Ovary (tissue), 9 donors: ENCODE data around the gene GABRG3. TPM values are rescaled to one million over a fixed set of nuclear protein-coding genes. Genes with fewer than 3 reads are reported as not detected.

Experiments used
- DNase-seq, 5 donors: peaks; one replicate each; pipeline ENCODE4 v3.0.0-alpha.2; 2019 to 2020
- H3K27ac ChIP-seq, 2 donors: fragments of 200-600 bp; one replicate each; pipeline versions ENCODE4 v1.5.1 to v1.8.0; 2019 to 2022
- H3K27me3 ChIP-seq: fragments of 200-600 bp; one replicate; pipeline ENCODE4 v1.8.0; 2022
- H3K36me3 ChIP-seq: fragments of 200-600 bp; sonication (generic); one replicate; pipeline ENCODE4 v1.5.1; 2019
- H3K4me1 ChIP-seq: one replicate; pipeline ENCODE4 v1.8.1; 2013; ENCODE audit warnings: mild to moderate bottlenecking, moderate library complexity; ENCODE audit not compliant: insufficient read depth
- H3K4me3 ChIP-seq: fragments of 200-600 bp; sonication (generic); one replicate; pipeline ENCODE4 v1.5.1; 2017
- H3K9me3 ChIP-seq, 2 donors: fragments of 200-600 bp in 1 of 2; sonication (generic) in 1 of 2; one replicate each; pipeline versions ENCODE4 v1.5.1 to v1.8.1; 2013 to 2019; ENCODE audit warnings: mild to moderate bottlenecking in 1 of 2, moderate library complexity in 1 of 2
- CTCF ChIP-seq, 3 donors: fragments of 450-650 bp in 2 of 3; fragments of 200-600 bp in 1 of 3; IDR thresholded peaks; one replicate each; pipeline versions ENCODE4 v1.5.1 to v1.8.0; 2016 to 2022; ENCODE audit warnings: antibody characterized with exemption in 3 of 3, mild to moderate bottlenecking in 1 of 3
- EP300 ChIP-seq: sonication (generic); formaldehyde crosslinking; IDR thresholded peaks from one replicate; pipeline ENCODE4 v1.6.1; 2017; ENCODE audit warnings: antibody characterized with exemption
- POLR2A ChIP-seq: fragments of 450-650 bp; IDR thresholded peaks from one replicate; pipeline ENCODE4 v1.6.1; 2017; ENCODE audit warnings: antibody characterized with exemption, mild to moderate bottlenecking, moderate library complexity
- WGBS, 3 donors: extraction: QIAGEN DNeasy Blood & Tissue Kit in 1 of 3; methylation state at CpG; one replicate each; pipeline versions ENCODE4 v1.1.5 to v1.1.7; 2013 to 2017; 5-methylcytosine and 5-hydroxymethylcytosine counted together
- intact Hi-C, 4 donors: fragments of 100-400 bp; cut with DNase I; formaldehyde crosslinking; loops; one replicate each; pipeline versions ENCODE4 v1.11.0 to v1.15.1; 2022 to 2023
- polyA plus RNA-seq, 2 donors: library from polyadenylated mRNA; stranded (reverse); fragments of 200-250 nt in 1 of 2; fragments of 350-450 nt in 1 of 2; fragmentation: Illumina TruSeq in 1 of 2; extraction: RNeasy Lipid Tissue Mini Kit (QIAGEN cat#74804) in 1 of 2; gene quantifications; one replicate each; pipeline ENCODE4 v1.2.3, GENCODE V29; 2013 to 2014
- total RNA-seq, 7 donors: library from RNA; depleted of rRNA in 2 of 7; stranded (reverse); fragments of >200 nt in 2 of 7; fragmentation: NEBNext Ultra II Directional in 3 of 7; extraction: Animal tissue kit (Norgen Biotek cat#: 25700) in 3 of 7; gene quantifications; one replicate each; pipeline versions ENCODE4 v1.1.0 to v1.2.4, GENCODE V29; 2016 to 2023
- donor health status: DM: no; HTN: no; CAD: no; lungs with moderate emphysema.
- donor health status: DM: no; HTN: no; CAD: no.
- donor health status: Bipolar disorder and iron deficiency.
- donor health status: DM: yes; HTN: yes; CAD: no.
- donor health status: DM: no; HTN: no; CAD: no.
- donor health status: DM: yes; HTN: yes; CAD: no.

The GABRG3 gene
- total and polyA plus RNA-seq, 9 donors, result 0.01 to 0.18 (median 0.13) TPM; not detected in 6

- no peak overlapping the region for H3K4me3 ChIP-seq
- intact Hi-C loops, result no loop called here
- DNase-seq, result no peak
- 37 to 58% (median 37%) methylated on average over 6 of the region's 6 CpGs for WGBS, 3 donors
- no peaks in the 10 kb centered on the region for H3K36me3 ChIP-seq
- H3K27me3 ChIP-seq, result no peaks in the 10 kb centered on the region
- no peak overlapping the region for H3K27ac ChIP-seq
- TF ChIP-seq EP300 (no peak), POLR2A (no peak), CTCF (IDR thresholded peaks at IDR 0.05) (no peak)
- H3K4me1 ChIP-seq, result no peaks in the 10 kb centered on the region
- no peaks in the 10 kb centered on the region for H3K9me3 ChIP-seq
Observed at GRCh38 chr15:27061739-27062138, 90.8 kb downstream of the GABRG3 start.

GRCh38 chr15:27062951-27063350 lies 92.0 kb downstream of the GABRG3 start:
- no peaks in the 10 kb centered on the region for H3K9me3 ChIP-seq
- H3K27me3 ChIP-seq, result no peaks in the 10 kb centered on the region
- 69 to 78% (median 74%) methylated on average over 9 of the region's 9 CpGs for WGBS, 3 donors
- DNase-seq, result no peak
- intact Hi-C loops, result no loop called here
- no peak overlapping the region for H3K4me3 ChIP-seq
- H3K4me1 ChIP-seq, result no peaks in the 10 kb centered on the region
- TF ChIP-seq CTCF (IDR thresholded peaks at IDR 0.05) (no peak), POLR2A (no peak), EP300 (no peak)
- H3K27ac ChIP-seq, result no peak overlapping the region
- H3K36me3 ChIP-seq, result no peaks in the 10 kb centered on the region

- no peak overlapping the region for H3K4me3 ChIP-seq
- no peak for DNase-seq
- H3K4me1 ChIP-seq, result no peaks in the 10 kb centered on the region
- H3K36me3 ChIP-seq, result no peaks in the 10 kb centered on the region
- 89 to 92% (median 92%) methylated on average over 12 of the region's 12 CpGs for WGBS, 3 donors
- H3K9me3 ChIP-seq, result no peaks in the 10 kb centered on the region
- H3K27ac ChIP-seq, result no peak overlapping the region
- no peaks in the 10 kb centered on the region for H3K27me3 ChIP-seq
- TF ChIP-seq EP300, result no peak
- TF ChIP-seq POLR2A, result no peak
- TF ChIP-seq CTCF (IDR thresholded peaks at IDR 0.05), result no peak
- intact Hi-C loops, result no loop called here
Observed at GRCh38 chr15:27064080-27064479, 93.1 kb downstream of the GABRG3 start.

- intact Hi-C loops, result no loop called here
- no peak for TF ChIP-seq CTCF (IDR thresholded peaks at IDR 0.05)
- TF ChIP-seq EP300, result no peak
- TF ChIP-seq POLR2A, result no peak
Observed at GRCh38 chr15:27065151-27065550, 94.2 kb downstream of the GABRG3 start.

GRCh38 chr15:27065785-27066184 lies 94.8 kb downstream of the GABRG3 start:
- no peaks in the 10 kb centered on the region for H3K4me1 ChIP-seq
- no peak overlapping the region for H3K27ac ChIP-seq
- no peak for TF ChIP-seq EP300
- H3K9me3 ChIP-seq, result no peaks in the 10 kb centered on the region
- no peaks in the 10 kb centered on the region for H3K27me3 ChIP-seq
- H3K4me3 ChIP-seq, result no peak overlapping the region
- DNase-seq, result no peak
- intact Hi-C loops, result no loop called here
- WGBS, 3 donors, result 48 to 51% (median 51%) methylated on average over 4 of the region's 4 CpGs
- no peaks in the 10 kb centered on the region for H3K36me3 ChIP-seq

More at GRCh38 chr15:27065151-27065550, 94.2 kb downstream of the GABRG3 start:
- 69 to 73% (median 70%) methylated on average over 7 of the region's 7 CpGs for WGBS, 3 donors
- Histone ChIP-seq H3K36me3 (no peaks in the 10 kb centered on the region), H3K27me3 (no peaks in the 10 kb centered on the region), H3K4me1 (no peaks in the 10 kb centered on the region), H3K9me3 (no peaks in the 10 kb centered on the region), H3K27ac (no peak overlapping the region), H3K4me3 (no peak overlapping the region)
- DNase-seq, result no peak
